Activated CD8-positive, alpha-beta memory T cell treated with anti-CD3 and anti-CD28 coated beads, Interleukin-2, amount 50 U/mL, for 1 hour (primary cell): ENCODE data around the gene ARHGEF33.

ENCODE experiments used
- DNase-seq: peaks from one replicate; pipeline ENCODE4 v3.0.0-alpha.2; 2020; ENCODE audit errors: extremely low read depth

ARHGEF33 gene

GRCh38 chr2:39018638-39019037 is 129.0 kb downstream of the ARHGEF33 start:
- DNase-seq, result no peak

GRCh38 chr2:39020383-39020782 is 130.7 kb downstream of the ARHGEF33 start:
- DNase-seq, result no peak

- no peak for DNase-seq
Observed at GRCh38 chr2:39022642-39023235, 133.1 kb downstream of the ARHGEF33 start.

DNA sequence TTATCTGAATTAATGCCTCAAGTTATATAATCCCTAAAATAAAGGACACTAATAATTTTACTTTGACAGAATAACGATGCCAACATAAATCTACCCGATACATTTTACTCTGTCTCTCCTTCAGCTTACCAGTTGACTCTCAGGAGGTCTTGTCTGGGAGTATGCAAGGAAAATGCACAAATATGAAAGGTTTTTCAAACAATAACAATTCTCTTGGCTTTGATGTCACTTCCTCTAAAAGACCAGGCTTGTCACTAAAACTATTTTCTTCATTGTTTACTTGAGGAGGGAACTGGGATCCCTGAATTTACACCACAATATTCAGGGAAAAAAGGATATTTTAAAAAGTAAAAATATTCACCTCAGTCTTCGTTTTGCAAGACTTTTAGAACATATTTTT is 134.0 kb downstream of the ARHGEF33 start:
- no peak for DNase-seq

- no peak for DNase-seq
Observed at GRCh38 chr2:39024833-39025232, 135.2 kb downstream of the ARHGEF33 start.
